MG63 (cell line): ENCODE results near the gene GUCA2B. TPM values are rescaled to one million over a fixed set of nuclear protein-coding genes. Genes with fewer than 3 reads are reported as not detected.

Experiments
- DNase-seq: peaks from one replicate; pipeline ENCODE4 v3.0.0-alpha.2; 2020
- H3K27me3 ChIP-seq: fragments of 250-450 bp; sonication (Bioruptor Pico); 2 replicates; pipeline ENCODE4 v1.5.1; 2020; ENCODE audit warnings: mild to moderate bottlenecking, moderate library complexity
- H3K36me3 ChIP-seq: fragments of 250-450 bp; sonication (Bioruptor Pico); 2 replicates; pipeline ENCODE4 v1.5.1; 2020; ENCODE audit warnings: mild to moderate bottlenecking, moderate library complexity
- H3K4me3 ChIP-seq: fragments of 250-450 bp; sonication (Bioruptor Pico); 2 replicates; pipeline ENCODE4 v1.5.1; 2020; ENCODE audit warnings: mild to moderate bottlenecking, moderate library complexity
- H3K9me3 ChIP-seq: fragments of 250-450 bp; sonication (Bioruptor Pico); 2 replicates; pipeline ENCODE4 v1.5.1; 2020; ENCODE audit warnings: mild to moderate bottlenecking, moderate library complexity
- total RNA-seq: library from RNA; depleted of rRNA; stranded (reverse); fragments of >200 nt; shearing (Covaris generic); gene quantifications from 2 replicates; pipeline ENCODE4 v1.2.3, GENCODE V29; 2014; ENCODE audit warnings: low replicate concordance; rRNA removed

Gene GUCA2B
- not detected in 2 replicates for total RNA-seq

DNA sequence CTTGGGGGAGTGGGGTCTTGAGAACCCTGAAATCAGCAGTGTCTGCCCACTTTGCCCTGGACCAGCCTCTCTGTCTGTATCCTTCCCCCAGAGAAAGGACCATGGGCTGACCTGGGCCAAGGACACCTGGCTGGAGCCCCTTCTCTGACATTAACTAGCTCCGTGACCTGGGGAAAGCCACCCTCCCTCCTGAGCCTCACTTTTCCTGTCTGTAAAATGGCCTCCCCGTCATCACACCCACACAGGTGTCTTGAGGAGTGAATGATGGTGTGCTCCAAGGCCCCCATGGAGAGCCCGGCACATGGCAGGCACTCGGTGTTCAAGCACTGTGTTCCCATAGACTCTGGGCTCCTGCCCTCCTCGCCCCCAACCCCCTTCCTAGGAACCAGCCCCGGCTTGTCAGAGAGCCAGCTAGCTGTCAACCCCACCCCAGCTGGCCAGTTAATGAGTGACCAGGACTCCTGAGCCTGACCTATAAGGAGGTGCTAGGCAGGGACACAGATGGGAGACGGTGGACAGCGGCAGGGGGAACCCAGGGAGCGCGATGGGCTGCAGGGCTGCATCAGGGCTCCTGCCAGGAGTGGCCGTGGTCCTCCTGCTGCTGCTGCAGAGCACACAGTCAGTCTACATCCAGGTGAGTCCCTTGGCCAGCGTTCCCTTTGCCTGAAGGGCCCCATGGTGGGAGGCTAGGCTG, at the start of gene GUCA2B:
TSS of gene GUCA2B (plus strand) at position 504 of the 694 bp plus-strand sequence. CDS start at position 545, 41 bp downstream.
- DNase-seq, result no peak
- H3K4me3 ChIP-seq, result no peak within 1 kb of the TSS
- no peaks in the 10 kb centered on the region for H3K9me3 ChIP-seq

DNA sequence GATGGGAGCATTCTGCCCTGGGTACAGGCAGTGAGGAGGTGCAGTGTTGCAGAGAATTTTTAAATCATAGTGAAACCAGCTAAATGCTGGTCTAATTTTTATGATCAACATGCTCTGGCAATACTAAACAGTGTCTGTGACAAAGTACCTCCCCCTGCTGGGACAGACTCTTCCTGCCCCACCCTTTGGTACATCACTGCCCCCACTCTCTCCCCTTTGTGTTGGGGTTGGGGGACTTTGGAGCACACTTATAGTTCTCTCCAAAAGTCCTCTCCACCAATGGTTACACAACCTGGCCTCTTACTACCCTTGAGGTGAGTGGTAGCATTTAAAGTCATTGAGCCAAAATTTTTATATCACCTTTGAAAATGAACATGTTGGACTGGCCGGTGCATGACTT, 48.2 kb upstream of the GUCA2B start:
- Histone ChIP-seq H3K4me3 (no peak overlapping the region), H3K9me3 (peaks cover 3% of the 10 kb centered on the region), H3K27me3 (peaks cover 8% of the 10 kb centered on the region), H3K36me3 (no peaks in the 10 kb centered on the region)
- no peak for DNase-seq

More for the DNA sequence above, at the start of gene GUCA2B:
- H3K27me3 ChIP-seq, result no peaks in the 10 kb centered on the region; the same call in 1 of the 2 replicates
- no peaks in the 10 kb centered on the region for H3K36me3 ChIP-seq

DNA sequence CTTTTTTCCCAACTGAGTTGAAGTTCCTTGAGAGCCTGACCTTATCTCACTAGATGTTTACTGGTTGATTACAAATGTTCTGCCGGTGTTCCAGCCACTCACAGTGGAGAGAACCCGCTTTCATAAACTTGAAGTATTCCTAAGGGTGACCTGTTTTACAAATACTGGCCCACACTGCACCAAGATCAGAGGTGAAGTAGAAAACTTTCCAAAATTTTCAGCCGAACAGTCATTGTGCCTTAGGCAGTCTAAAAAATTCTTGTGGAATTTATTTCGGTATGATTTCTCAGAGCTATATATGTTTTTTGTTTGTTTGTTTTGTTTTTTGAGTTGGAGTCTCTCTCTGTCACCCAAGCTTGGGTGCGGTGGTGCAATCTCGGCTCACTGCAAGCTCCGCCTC, 44.9 kb upstream of the GUCA2B start:
- H3K27me3 ChIP-seq, result no peaks in the 10 kb centered on the region

DNA sequence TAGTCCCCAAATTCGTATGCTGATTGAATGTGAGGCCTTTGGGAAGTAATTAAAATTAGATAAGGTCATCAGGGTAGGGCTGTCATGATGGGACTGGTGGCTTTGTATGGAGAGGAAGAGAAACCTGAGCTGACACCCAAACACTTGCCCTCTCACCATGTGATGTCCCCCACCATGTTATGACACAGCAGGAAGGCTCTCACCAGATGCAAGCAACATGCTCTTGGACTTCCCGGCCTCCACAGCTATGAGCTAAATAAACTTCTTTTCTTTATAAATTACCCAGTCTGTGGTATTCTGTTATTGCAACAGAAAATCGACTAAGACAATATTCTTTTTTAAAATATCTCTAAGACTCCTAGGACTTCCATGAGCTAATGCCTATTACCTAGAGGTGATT, 43.6 kb upstream of the GUCA2B start:
- no peaks in the 10 kb centered on the region for H3K36me3 ChIP-seq
- no peaks in the 10 kb centered on the region for H3K9me3 ChIP-seq
- no peaks in the 10 kb centered on the region for H3K27me3 ChIP-seq
- no peak for DNase-seq
- H3K4me3 ChIP-seq, result no peak overlapping the region

More for the DNA sequence above, 44.9 kb upstream of the GUCA2B start:
- H3K9me3 ChIP-seq, result no peaks in the 10 kb centered on the region
- no peaks in the 10 kb centered on the region for H3K36me3 ChIP-seq
- no peak for DNase-seq
- no peak overlapping the region for H3K4me3 ChIP-seq

DNA sequence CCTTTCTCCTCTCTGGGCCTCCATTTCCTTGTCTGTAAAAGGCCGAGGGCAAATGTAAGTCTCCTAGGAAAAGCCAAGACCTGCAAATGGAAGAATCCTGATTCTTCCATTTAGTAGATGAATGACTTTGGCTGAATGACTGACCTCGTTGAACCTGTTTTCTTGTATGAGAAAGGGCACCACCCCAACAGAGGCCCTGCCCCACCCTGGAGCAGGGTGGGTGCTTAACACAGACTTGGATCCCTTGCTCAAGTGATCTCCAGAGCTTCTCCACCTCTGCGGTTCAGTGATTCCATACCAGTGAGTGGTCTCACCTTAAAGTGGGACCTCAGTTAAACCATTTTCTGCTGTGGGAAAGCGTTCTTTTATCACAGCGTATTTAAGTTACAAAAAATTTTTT, 39.0 kb upstream of the GUCA2B start:
- no peaks in the 10 kb centered on the region for H3K9me3 ChIP-seq
- no peaks in the 10 kb centered on the region for H3K36me3 ChIP-seq
- no peak overlapping the region for H3K4me3 ChIP-seq
- no peak for DNase-seq
- H3K27me3 ChIP-seq, result peaks cover 2% of the 10 kb centered on the region; the same call in 1 of the 2 replicates

DNA sequence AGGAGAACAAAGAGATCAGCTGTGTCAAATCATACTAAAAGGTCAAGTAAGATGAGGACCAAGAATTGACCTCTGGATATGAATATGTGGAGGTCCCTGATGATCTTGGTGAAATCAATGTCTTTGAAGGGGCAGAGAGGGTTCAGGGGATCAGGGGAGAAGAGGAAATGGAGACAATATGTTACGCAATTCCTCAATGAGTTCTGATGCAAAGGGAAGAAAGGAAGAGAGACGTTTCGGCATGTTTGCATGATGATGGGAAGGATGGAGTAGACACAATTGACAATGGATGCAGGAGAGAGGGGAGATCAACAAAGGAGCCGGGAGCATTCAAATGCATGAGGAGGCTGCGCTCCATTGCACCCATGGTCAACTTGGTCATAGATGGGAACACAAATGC, 36.0 kb upstream of the GUCA2B start:
- peaks cover 2% of the 10 kb centered on the region; the same call in 1 of the 2 replicates for H3K27me3 ChIP-seq
- H3K36me3 ChIP-seq, result no peaks in the 10 kb centered on the region
- H3K4me3 ChIP-seq, result no peak overlapping the region
- H3K9me3 ChIP-seq, result no peaks in the 10 kb centered on the region
- no peak for DNase-seq

DNA sequence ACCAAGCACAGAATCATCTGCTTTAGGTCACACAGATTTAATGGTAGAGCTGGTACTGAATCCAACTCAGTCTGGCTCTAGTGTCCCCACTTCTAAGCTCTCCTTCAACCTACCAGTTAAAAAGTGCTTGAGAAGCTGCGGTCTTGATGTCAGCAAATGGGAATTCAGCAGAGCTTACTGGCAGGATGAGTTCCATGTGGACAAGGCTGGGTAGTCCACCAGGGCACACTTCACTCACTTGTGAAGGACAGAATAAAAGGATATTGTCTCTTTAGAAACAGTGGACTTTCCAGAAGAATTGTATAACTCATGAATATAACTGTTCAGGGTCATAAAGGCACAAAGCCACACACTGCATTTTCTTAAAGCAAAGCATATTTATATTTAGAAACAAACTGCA, 35.1 kb upstream of the GUCA2B start:
- peaks cover 2% of the 10 kb centered on the region; the same call in 1 of the 2 replicates for H3K27me3 ChIP-seq
- H3K9me3 ChIP-seq, result no peaks in the 10 kb centered on the region
- DNase-seq, result no peak
- H3K36me3 ChIP-seq, result no peaks in the 10 kb centered on the region
- H3K4me3 ChIP-seq, result no peak overlapping the region

DNA sequence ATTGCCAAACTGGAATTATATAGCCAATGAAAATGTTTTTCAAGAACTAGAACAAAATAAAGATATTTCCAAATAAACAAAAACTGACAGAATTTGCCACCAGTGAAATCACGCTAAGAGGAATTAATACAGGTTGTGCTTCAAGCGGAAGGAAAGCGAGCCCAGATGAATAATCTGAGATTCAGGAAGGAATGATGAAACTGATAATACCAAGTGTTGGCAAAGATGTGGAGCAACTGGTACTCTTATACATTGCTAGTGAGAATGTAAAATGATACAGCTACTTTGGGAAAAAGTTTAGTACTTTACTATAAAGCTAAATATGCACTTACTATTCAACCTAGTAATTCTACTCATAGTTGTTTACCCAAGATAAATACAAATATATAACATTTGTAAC, 30.8 kb upstream of the GUCA2B start:
- Histone ChIP-seq H3K4me3 (no peak overlapping the region), H3K27me3 (peaks cover 2% of the 10 kb centered on the region; the same call in 1 of the 2 replicates), H3K9me3 (no peaks in the 10 kb centered on the region), H3K36me3 (no peaks in the 10 kb centered on the region)
- DNase-seq, result no peak

DNA sequence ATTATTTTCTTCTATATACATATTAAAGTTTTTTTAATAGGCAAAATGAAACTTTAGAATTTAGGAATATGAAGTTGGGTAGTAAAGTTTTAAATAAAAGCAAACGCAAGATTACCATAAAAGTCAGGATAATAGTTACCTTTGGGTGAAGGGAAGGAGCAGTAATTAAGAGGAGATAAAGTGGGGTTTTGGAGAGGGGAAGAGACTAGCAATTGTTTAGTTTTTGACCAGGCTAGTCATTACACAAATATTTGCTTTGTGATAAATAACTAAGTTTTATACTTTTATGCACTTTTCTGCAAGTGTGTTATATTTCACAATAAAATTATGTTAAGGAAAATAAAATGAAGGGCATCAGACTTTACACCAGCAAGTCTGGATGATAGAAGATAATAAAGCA, 27.7 kb upstream of the GUCA2B start:
- Histone ChIP-seq H3K36me3 (no peaks in the 10 kb centered on the region), H3K9me3 (no peaks in the 10 kb centered on the region), H3K27me3 (no peaks in the 10 kb centered on the region; the same call in 1 of the 2 replicates), H3K4me3 (no peak overlapping the region)
- no peak for DNase-seq

DNA sequence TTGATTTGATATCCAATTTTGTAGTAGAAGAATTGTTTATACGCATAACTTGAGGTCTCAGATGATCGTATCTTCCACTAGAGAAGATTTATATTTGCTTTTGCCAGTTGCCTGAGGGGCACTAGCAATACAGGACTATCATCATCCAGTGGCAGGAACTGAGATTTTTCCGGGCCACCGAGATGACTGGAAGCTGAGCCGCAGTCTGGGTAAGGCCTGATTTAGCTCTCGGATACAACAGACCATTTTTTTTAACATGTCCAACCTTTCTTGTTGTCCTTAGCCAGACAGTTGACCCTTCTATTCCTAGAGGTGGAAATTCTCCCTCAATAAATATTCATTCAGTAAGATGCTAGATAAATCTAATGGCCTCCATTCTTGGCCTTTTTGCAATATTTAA, 25.4 kb upstream of the GUCA2B start:
- DNase-seq, result no peak
- Histone ChIP-seq H3K9me3 (no peaks in the 10 kb centered on the region), H3K27me3 (no peaks in the 10 kb centered on the region; the same call in 1 of the 2 replicates), H3K4me3 (no peak overlapping the region), H3K36me3 (no peaks in the 10 kb centered on the region)

DNA sequence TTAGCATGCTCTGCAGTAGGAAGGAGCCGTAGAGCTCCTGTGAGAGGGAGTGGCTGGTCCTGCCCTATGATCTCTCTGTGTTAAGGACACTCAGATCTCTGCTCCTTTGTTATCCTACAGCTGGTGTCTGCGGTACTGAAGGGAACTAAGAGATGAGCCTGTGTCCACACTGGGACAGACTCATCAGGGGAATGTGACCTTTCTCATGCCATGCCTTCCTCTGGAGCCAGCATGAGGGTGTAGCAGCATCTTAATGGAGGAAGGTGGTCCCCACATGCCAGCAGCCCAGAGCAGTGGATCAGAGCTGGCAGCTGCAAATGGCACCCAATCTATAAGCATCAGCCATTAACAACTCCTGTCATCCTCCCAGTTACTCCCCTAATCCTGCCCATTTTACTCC, 24.7 kb upstream of the GUCA2B start:
- Histone ChIP-seq H3K27me3 (no peaks in the 10 kb centered on the region; the same call in 1 of the 2 replicates), H3K4me3 (no peak overlapping the region), H3K36me3 (no peaks in the 10 kb centered on the region), H3K9me3 (no peaks in the 10 kb centered on the region)
- no peak for DNase-seq

DNA sequence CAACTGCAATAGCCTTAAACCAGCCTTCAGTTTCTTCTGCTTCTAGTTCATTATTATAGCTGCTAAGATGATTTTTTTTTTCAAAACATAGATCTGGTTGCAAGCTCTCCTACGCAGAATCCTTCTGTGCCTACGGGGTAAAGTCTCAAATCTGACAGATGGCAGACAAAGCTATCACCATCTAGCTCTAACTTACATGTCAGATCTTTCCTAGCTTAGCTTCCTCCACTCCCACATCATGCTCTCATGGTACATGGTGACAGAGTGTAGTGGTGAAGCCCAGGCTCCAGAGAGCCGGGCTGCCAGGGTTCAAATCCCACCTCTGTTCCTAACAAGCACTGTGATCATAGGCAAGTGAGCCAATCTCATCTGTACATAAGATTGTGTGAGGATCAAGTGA, 24.2 kb upstream of the GUCA2B start:
- no peaks in the 10 kb centered on the region; the same call in 1 of the 2 replicates for H3K27me3 ChIP-seq

DNA sequence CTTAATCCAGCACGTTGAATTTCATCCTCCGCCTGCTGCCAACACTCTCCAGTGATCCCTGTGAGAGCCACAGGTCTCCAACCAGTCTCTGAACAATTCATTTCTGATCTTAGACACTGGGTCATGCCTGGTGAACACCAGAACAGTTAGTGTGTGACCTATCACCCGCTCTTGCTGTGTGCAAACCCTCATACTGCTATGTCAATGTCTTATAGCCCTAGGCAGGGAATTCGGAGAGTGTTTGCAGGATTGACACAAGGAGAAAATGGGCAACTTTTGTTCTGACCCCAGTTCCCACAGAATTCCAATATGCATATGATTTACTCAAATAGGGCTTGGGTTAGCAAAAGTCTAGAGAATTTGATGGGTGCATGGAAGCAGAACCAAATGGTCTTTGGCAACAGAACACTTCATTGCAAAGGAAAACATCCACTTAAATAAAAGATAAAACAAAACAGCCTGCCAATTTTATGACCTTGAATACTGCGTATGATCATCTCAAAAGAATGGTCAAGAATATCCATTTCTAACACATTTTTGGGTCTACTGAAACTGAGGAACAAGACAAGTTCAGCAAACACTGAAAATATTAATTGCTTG, 23.0 kb upstream of the GUCA2B start:
- H3K4me3 ChIP-seq, result no peak overlapping the region
- H3K9me3 ChIP-seq, result no peaks in the 10 kb centered on the region
- H3K36me3 ChIP-seq, result no peaks in the 10 kb centered on the region
- no peaks in the 10 kb centered on the region; the same call in 1 of the 2 replicates for H3K27me3 ChIP-seq
- DNase-seq, result no peak

More for the DNA sequence above, 24.2 kb upstream of the GUCA2B start:
- H3K4me3 ChIP-seq, result no peak overlapping the region
- no peaks in the 10 kb centered on the region for H3K9me3 ChIP-seq
- no peaks in the 10 kb centered on the region for H3K36me3 ChIP-seq
- no peak for DNase-seq

DNA sequence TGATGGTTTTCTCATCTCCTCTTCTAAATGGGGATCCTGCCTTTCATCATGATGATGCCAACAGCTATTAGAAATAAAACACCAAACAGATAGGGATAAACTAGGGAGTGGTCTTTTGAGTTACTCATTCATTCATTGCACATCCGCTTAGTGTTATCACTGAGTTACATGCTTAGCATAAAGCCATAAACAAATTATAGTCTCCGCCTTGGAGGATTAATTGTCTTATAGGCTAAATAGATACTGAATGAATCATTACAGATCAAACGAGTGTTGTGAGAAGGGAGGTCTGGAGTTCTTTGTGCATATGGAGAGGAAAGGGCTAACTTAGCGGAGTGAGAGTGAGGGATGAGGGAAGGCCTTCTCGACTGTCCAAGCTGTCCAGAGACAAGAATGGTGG, 19.8 kb upstream of the GUCA2B start:
- Histone ChIP-seq H3K9me3 (no peaks in the 10 kb centered on the region), H3K36me3 (no peaks in the 10 kb centered on the region), H3K27me3 (no peaks in the 10 kb centered on the region), H3K4me3 (no peak overlapping the region)
- no peak for DNase-seq

DNA sequence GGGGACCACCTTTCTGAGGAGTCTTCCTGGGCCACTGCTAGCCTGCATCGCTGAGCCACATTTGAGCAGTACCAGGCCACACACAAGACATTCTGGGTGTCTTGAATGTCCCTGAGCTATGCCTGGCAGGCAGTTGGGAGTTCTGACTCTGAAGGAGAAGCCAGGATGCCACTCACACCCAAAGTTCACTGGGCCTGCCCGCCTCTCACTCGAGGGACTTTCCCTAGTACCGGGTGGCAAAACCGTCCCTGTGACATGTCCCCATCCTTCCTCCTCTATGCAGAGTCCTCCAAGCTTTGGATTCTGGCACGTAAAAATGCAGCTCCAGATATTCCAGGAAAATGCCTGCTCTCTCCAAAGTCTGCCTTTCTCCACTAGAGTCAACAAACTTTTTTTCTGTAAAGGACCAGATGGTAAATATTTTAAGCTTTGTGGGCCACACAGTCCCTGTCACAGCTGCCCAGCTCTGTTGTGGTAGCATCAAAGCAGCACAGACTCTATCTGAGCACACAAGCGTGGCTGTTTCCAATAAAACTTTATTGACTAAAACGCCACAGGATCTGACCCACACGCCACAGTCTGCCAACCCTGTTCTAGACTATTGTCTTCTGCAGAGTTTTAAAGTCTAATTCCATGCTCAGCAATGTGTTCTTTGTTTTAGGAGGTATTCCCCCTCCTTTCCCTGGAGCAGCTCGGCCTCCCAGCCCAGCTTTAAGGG, 19.2 kb upstream of the GUCA2B start:
- no peaks in the 10 kb centered on the region for H3K27me3 ChIP-seq
- no peaks in the 10 kb centered on the region for H3K36me3 ChIP-seq

DNA sequence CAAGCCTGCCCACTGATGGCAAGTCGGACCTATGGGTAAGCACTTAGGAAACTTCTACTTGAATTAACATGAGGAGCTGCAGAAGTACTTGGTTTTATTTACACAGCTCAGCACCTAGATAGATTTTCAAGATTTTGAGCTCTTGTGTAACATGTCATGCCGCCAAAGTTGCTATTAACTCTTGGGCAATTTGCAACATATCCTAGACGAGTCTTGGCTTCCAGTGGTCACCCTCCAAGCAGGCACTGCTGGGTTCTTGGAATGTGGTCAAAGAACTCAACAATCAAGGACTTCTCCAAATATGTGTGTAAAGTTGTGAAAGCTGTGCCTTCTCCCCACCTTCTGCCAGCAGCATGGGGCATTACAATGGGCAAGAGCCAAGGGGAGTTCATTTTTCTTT, 17.8 kb upstream of the GUCA2B start:
- Histone ChIP-seq H3K4me3 (no peak overlapping the region), H3K9me3 (no peaks in the 10 kb centered on the region), H3K27me3 (no peaks in the 10 kb centered on the region), H3K36me3 (no peaks in the 10 kb centered on the region)
- DNase-seq, result no peak

More for the DNA sequence above, 19.2 kb upstream of the GUCA2B start:
- DNase-seq, result no peak
- Histone ChIP-seq H3K4me3 (no peak overlapping the region), H3K9me3 (no peaks in the 10 kb centered on the region)

DNA sequence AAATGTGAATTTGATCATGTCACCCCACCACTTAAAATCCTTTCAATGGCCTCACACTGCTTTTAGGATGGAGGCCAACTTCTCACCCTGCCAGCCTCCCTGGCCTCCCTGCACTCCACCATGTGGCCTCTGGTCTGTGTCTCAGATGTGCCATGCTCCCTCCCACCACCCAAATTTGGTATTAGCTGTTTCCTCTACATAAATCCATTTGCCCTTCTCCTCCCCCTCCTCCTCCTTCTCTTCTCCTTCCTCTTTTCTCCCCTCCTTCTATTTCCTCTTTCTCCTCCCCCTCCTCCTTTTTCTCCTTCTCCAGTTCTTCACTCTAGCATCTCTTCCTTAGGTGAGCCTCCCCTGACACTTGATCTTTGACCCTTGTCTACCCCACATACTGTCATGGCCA, 16.7 kb upstream of the GUCA2B start:
- Histone ChIP-seq H3K36me3 (no peaks in the 10 kb centered on the region), H3K4me3 (no peak overlapping the region), H3K27me3 (no peaks in the 10 kb centered on the region), H3K9me3 (no peaks in the 10 kb centered on the region)
- DNase-seq, result no peak
